HG02798 (cell line): Measurements from ENCODE around the gene HAT1.
"Not testable (repeated sequence)": the region's sequence is repeated elsewhere in the genome, so short reads cannot be mapped to it uniquely, and the experiment has no call there.

Experiments used
- ATAC-seq: cut with Tn5 transposase; IDR thresholded peaks from one replicate; pipeline ENCODE4 v1.9.1; 2021; ENCODE audit warnings: mild to moderate bottlenecking; ENCODE audit not compliant: unreplicated experiment, poor library complexity

The HAT1 gene

GRCh38 chr2:171966688-171967087, 44.4 kb downstream of the HAT1 start:
- ATAC-seq: no peak

- no peak for ATAC-seq
These were observed 46.2 kb downstream of the HAT1 start for GRCh38 chr2:171968509-171968908.

- ATAC-seq: no peak
These were observed 50.2 kb downstream of the HAT1 start for GRCh38 chr2:171972329-171972982.

- ATAC-seq: no peak
These were observed 56.8 kb downstream of the HAT1 start for GRCh38 chr2:171979103-171979502.

- ATAC-seq: not testable (repeated sequence)
These were observed 61.7 kb downstream of the HAT1 start for GRCh38 chr2:171983924-171984323.

GRCh38 chr2:171985076-171985475, 62.8 kb downstream of the HAT1 start:
- no peak for ATAC-seq

GRCh38 chr2:171986778-171987177, 64.5 kb downstream of the HAT1 start:
- no peak for ATAC-seq

GRCh38 chr2:171991027-171991426, 68.8 kb downstream of the HAT1 start:
- ATAC-seq: no peak

- ATAC-seq: no peak
These were observed 73.3 kb downstream of the HAT1 start for GRCh38 chr2:171995586-171995985.

GRCh38 chr2:171996021-171996420, 73.8 kb downstream of the HAT1 start:
- no peak for ATAC-seq

GRCh38 chr2:171997031-171997430, 74.8 kb downstream of the HAT1 start:
- not testable (repeated sequence) for ATAC-seq

GRCh38 chr2:171999161-171999560, 76.9 kb downstream of the HAT1 start:
- ATAC-seq: no peak

GRCh38 chr2:171999604-172000469, 77.6 kb downstream of the HAT1 start, which contains the start of gene METAP1D:
Gene METAP1D, plus strand, starts transcription at chr2:171999953. Its CDS starts 17 bp downstream, at chr2:171999970.
- ATAC-seq: peak; percentile 99

- no peak for ATAC-seq
These were observed 78.6 kb downstream of the HAT1 start for GRCh38 chr2:172000696-172001361.

- no peak for ATAC-seq
These were observed 85.1 kb downstream of the HAT1 start for GRCh38 chr2:172007372-172007771.

GRCh38 chr2:172009823-172010222, 87.6 kb downstream of the HAT1 start:
- no peak for ATAC-seq

- no peak for ATAC-seq
These were observed 89.7 kb downstream of the HAT1 start for GRCh38 chr2:172011812-172012575.

- ATAC-seq: no peak
These were observed 90.6 kb downstream of the HAT1 start for GRCh38 chr2:172012677-172013391.

- no peak for ATAC-seq
These were observed 91.1 kb downstream of the HAT1 start for GRCh38 chr2:172013396-172013795.
